ENCODE data around the gene REG4.

REG4 gene

DNA sequence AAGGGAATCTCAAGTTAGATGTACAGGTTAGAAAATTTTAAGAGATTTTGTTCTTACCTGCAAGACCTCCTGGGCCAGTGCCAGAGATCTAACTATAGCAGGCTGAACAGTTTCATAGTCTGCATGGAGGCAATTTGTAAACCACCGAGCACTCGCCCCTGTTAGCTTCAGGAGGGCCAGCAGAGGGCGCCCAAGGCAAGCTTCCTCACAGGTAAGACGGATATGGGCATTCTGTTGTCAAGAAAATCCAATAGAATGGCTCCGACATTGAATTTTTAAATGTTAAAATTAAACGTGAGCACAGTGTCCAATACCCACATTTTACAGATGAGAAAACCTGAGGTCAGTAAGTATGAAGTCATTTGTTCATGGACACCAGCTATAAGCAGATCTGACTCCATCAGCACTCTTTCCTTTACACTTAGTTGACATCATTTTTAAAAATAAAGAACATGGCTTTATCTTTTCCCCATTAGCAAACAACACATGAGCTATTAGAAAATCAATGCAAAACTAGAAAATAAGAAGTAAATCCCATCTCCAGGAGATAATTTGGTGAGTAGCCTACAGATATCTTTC is 2.2 kb downstream of the REG4 start:
- TF ChIP-seq, protein P1, sequence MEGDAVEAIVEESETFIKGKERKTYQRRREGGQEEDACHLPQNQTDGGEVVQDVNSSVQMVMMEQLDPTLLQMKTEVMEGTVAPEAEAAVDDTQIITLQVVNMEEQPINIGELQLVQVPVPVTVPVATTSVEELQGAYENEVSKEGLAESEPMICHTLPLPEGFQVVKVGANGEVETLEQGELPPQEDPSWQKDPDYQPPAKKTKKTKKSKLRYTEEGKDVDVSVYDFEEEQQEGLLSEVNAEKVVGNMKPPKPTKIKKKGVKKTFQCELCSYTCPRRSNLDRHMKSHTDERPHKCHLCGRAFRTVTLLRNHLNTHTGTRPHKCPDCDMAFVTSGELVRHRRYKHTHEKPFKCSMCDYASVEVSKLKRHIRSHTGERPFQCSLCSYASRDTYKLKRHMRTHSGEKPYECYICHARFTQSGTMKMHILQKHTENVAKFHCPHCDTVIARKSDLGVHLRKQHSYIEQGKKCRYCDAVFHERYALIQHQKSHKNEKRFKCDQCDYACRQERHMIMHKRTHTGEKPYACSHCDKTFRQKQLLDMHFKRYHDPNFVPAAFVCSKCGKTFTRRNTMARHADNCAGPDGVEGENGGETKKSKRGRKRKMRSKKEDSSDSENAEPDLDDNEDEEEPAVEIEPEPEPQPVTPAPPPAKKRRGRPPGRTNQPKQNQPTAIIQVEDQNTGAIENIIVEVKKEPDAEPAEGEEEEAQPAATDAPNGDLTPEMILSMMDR (IDR thresholded peaks at IDR 0.05; ENCODE audit: borderline replicate concordance, control extremely low read depth, extremely low read depth, insufficient read depth, missing control alignments) = peak; percentile 80
- in situ Hi-C loops (cut with MboI; ENCODE audit: low sequenced_read_pairs, unreplicated experiment) = no loop called here
- DNase-seq (ENCODE audit: low spot score) = peak; percentile 72

DNA sequence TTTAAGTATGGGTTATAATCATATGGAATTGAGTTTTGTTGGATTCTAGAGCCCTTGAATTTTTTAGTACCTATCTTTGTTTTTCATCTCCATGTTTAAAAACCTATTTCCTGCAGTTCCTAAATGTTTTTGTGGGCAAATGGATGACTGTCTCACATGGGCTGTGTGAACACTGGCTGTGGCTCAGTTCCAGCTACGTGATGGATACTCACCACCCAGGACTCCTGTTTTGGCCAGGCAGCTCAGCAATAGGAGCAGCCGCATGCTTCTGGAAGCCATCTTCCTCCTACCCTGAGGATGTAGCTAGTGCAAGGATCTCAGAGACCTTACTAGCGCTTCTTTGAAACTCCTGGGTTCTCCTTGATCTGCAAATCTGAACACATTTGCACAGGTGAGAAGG is 2.8 kb downstream of the REG4 start:
- TF ChIP-seq, protein P1 (IDR thresholded peaks at IDR 0.05; ENCODE audit: borderline replicate concordance, control extremely low read depth, extremely low read depth, insufficient read depth, missing control alignments) = no peak
- DNase-seq (ENCODE audit: low spot score) = no peak
- in situ Hi-C loops (cut with MboI; ENCODE audit: low sequenced_read_pairs, unreplicated experiment) = no loop called here

DNA sequence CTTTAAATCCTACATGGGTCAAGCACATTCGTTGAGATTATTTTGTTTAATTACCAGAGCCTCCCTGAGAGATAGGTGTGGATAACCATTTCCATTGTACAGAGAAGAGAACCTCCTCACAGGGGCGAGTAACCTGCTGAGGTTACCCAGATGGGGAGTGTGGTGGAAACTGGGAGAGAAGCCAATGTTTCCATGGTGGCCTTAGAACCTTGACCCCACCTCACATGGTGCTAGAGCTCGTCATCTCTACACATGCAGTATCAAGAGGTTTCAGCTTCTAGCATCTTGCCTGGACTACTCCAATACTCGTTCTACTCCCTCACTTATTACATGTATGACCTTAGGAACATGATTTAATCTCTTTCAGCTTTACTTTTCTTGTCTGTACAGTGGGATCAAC is 4.8 kb downstream of the REG4 start:
- TF ChIP-seq, protein P1 (IDR thresholded peaks at IDR 0.05; ENCODE audit: borderline replicate concordance, control extremely low read depth, extremely low read depth, insufficient read depth, missing control alignments) = no peak
- in situ Hi-C loops (cut with MboI; ENCODE audit: low sequenced_read_pairs, unreplicated experiment) = no loop called here
- no peak for DNase-seq (ENCODE audit: low spot score)

DNA sequence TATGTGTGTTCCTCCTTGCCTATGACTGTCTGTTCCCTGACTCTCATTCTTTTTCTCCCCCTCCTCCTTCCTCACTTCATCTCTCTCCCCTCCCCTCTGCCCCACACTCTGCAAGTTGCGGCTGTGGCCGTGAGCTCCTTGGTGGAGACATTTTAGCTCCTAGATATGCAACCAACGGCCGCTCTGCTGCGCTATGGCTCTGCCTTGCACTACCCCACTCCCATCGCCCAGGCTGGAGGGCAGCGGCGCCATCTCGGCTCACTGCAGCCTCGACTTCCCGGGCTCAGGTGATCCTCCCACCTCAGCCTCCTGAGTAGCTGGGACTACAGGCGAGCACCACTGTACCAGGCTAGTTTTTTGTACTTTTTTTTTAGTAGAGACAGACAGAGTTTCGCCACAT is 5.5 kb downstream of the REG4 start:
- DNase-seq (ENCODE audit: low spot score) = no peak
- TF ChIP-seq, protein P1 (IDR thresholded peaks at IDR 0.05; ENCODE audit: borderline replicate concordance, control extremely low read depth, extremely low read depth, insufficient read depth, missing control alignments) = no peak
- in situ Hi-C loops (cut with MboI; ENCODE audit: low sequenced_read_pairs, unreplicated experiment) = no loop called here

DNA sequence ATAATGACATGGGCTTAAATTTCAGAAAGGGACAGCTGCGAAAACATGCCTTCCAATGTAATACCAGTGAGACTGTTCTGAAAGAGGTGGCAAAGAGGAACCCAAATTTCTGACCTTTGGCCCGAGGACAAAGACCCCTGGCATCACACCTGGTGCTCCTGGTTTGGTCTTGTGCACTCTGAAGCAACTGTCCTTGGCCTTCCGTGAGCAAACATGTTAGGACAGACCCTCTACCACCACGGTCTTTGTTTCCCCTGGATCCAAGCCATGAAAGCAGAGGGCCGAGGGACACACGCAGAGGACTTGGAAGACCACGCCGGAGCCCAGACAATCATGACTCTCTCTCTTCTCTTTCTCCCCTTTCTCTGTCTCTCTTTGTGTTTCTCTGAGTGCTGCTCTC is 6.0 kb downstream of the REG4 start:
- DNase-seq (ENCODE audit: low spot score) = no peak
- TF ChIP-seq, protein P1 (IDR thresholded peaks at IDR 0.05; ENCODE audit: borderline replicate concordance, control extremely low read depth, extremely low read depth, insufficient read depth, missing control alignments) = no peak
- in situ Hi-C loops (cut with MboI; ENCODE audit: low sequenced_read_pairs, unreplicated experiment) = no loop called here

DNA sequence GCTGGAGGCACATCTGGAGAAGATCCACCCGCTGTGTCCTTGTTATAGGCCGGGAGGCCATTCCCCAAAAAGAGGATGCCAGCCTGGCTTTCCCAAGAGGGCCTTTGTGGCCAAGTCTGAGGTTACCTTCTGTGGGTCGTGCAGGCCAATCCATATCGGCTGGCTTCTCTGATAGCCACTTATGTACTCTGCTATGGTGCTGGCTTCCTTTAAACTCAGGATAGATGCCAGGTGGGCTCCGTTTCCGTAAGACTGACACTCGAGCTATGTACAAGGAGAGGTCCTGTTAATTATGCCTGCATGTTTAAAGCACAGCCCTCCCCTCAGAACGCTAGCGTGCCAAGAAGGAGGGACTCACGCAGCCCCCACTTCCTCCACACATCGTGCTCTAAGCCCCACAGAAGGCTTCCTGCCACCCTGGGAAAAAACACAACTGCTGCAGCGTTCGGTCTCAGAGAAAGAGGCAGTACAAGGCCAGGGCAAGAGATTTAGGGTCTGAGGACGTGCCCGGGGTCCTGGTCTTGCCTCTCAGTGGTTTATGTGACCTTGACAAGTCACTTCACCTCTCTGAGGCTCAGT is 11.6 kb downstream of the REG4 start:
- in situ Hi-C loops (cut with MboI; ENCODE audit: low sequenced_read_pairs, unreplicated experiment) = loop anchor here (25.0 kb wide), 1 partner anchor 88 kb away; the partner anchor contains the start of gene ADAM30
- DNase-seq (ENCODE audit: low spot score) = no peak
- TF ChIP-seq, protein P1 (IDR thresholded peaks at IDR 0.05; ENCODE audit: borderline replicate concordance, control extremely low read depth, extremely low read depth, insufficient read depth, missing control alignments) = no peak

Measured in GM13976 (cell line).